GM12878 (cell line): ENCODE measurements around the gene NEK5. TPM values are rescaled to one million over a fixed set of nuclear protein-coding genes. Genes with fewer than 3 reads are reported as not detected.

Experiments
- ATAC-seq: fragments of 200-7000 bp; cut with Tn5 transposase; 3 replicates; pipeline ENCODE4 v1.9.1; 2020; ENCODE audit warnings: mild to moderate bottlenecking, moderate library complexity
- BruUV-seq: library from RNA; stranded (reverse); fragments of 400-500 nt; replicated peaks from 2 replicates; lab custom pipeline; 2021; lab: Mats Ljungman, UMichigan
- CTCF ChIA-PET: fragments of 300-600 bp; sonication (Branson Sonifier 250); formaldehyde crosslinking; extraction: SDS; loops from one replicate; lab custom pipeline; 2021; ENCODE audit warnings: inconsistent platforms; lab: Yijun Ruan, JAX
- POLR2A ChIA-PET: fragments of 350-600 bp; formaldehyde crosslinking; extraction: SDS; loops from one replicate; lab custom pipeline; 2021; ENCODE audit warnings: inconsistent platforms; lab: Charles Lee
- RAD21 ChIA-PET: fragments of 300-600 bp; sonication (Branson Sonifier 250); formaldehyde crosslinking; loops from one replicate; lab custom pipeline; 2023; ENCODE audit warnings: antibody characterized with exemption; ENCODE audit not compliant: unreplicated experiment; lab: Charles Lee
- SMC1A ChIA-PET: fragments of 300-600 bp; sonication (Branson Sonifier 250); formaldehyde crosslinking; loops from one replicate; lab custom pipeline; 2023; ENCODE audit not compliant: unreplicated experiment, uncharacterized antibody; lab: Charles Lee
- DNase-seq: peaks from one replicate; pipeline ENCODE4 v3.0.0-alpha.2; 2011; ENCODE audit warnings: low read depth, low spot score
- FAIRE-seq: peaks from 3 replicates; lab custom pipeline; 2011; peaks lifted over from hg19 to GRCh38; lab: Jason Lieb, UNC
- H2AFZ ChIP-seq: 2 replicates; pipeline ENCODE4 v1.6.0; 2011; ENCODE audit warnings: low read depth, low read length, control low read depth; ENCODE audit not compliant: control insufficient read depth
- H3K27ac ChIP-seq: 2 replicates; pipeline ENCODE4 v1.5.1; 2011; ENCODE audit warnings: control low read depth; ENCODE audit not compliant: control insufficient read depth, insufficient read depth
- H3K27me3 ChIP-seq, 2 experiments: replicated peaks in 1 of 2; 2 replicates each; pipeline versions ENCODE4 v1.6.0 to v1.6.1; 2011; ENCODE audit warnings: low read length in 1 of 2; ENCODE audit not compliant: control insufficient read depth in 2 of 2, insufficient read depth in 2 of 2
- H3K36me3 ChIP-seq, 2 experiments: 2 replicates each; pipeline ENCODE4 v1.5.1; 2011; ENCODE audit warnings: low read length in 1 of 2; ENCODE audit not compliant: control insufficient read depth in 2 of 2, insufficient read depth in 2 of 2
- H3K4me1 ChIP-seq: 2 replicates; pipeline ENCODE4 v1.6.1; 2011; ENCODE audit warnings: mild to moderate bottlenecking, low read length, moderate library complexity, mixed read lengths; ENCODE audit not compliant: control insufficient read depth, insufficient read depth
- H3K4me2 ChIP-seq: 2 replicates; pipeline ENCODE4 v1.6.0; 2011; ENCODE audit warnings: control low read depth; ENCODE audit not compliant: control insufficient read depth, insufficient read depth
- H3K4me3 ChIP-seq: fragments of 200-600 bp; sonication (generic); 2 replicates; pipeline ENCODE4 v1.5.1; 2016
- H3K79me2 ChIP-seq: 2 replicates; pipeline ENCODE4 v1.6.0; 2011; ENCODE audit warnings: low read length; ENCODE audit not compliant: control insufficient read depth, insufficient read depth
- H3K9ac ChIP-seq: 2 replicates; pipeline ENCODE4 v1.8.0; 2011; ENCODE audit warnings: low read length, control low read depth, mixed read lengths; ENCODE audit not compliant: control insufficient read depth, insufficient read depth
- H3K9me3 ChIP-seq: replicated peaks from 3 replicates; pipeline ENCODE4 v1.5.1; 2011; ENCODE audit warnings: mild to moderate bottlenecking, low read length; ENCODE audit not compliant: control insufficient read depth, insufficient read depth
- H4K20me1 ChIP-seq: 2 replicates; pipeline ENCODE4 v1.6.0; 2011; ENCODE audit not compliant: control insufficient read depth, insufficient read depth
- CEBPB ChIP-seq, 2 experiments: fragments of 150-350 bp in 1 of 2; IDR thresholded peaks; 2 replicates each; pipeline ENCODE4 v1.6.1; 2012 to 2014; ENCODE audit warnings: low read depth in 2 of 2, low read length in 2 of 2, borderline replicate concordance in 1 of 2, inconsistent platforms in 1 of 2
- CHD4 ChIP-seq: fragments of 200-600 bp; sonication (generic); IDR thresholded peaks from 2 replicates; pipeline ENCODE4 v1.6.1; 2016; ENCODE audit warnings: mild to moderate bottlenecking
- CREB1 ChIP-seq: IDR thresholded peaks from 2 replicates; pipeline ENCODE4 v1.6.1; 2012; ENCODE audit warnings: low read depth, mild to moderate bottlenecking, inconsistent platforms
- CUX1 ChIP-seq: IDR thresholded peaks from 2 replicates; pipeline ENCODE4 v1.6.1; 2012; ENCODE audit warnings: improper control_type of control experiment, low read depth, low read length; ENCODE audit not compliant: insufficient replicate concordance
- EP300 ChIP-seq, 2 experiments: fragments of 150-350 bp in 1 of 2; IDR thresholded peaks; 2 replicates each; pipeline ENCODE4 v1.6.1; 2011 to 2012; ENCODE audit warnings: low read depth in 2 of 2, low read length in 2 of 2, borderline replicate concordance in 1 of 2, improper control_type of control experiment in 1 of 2, inconsistent platforms in 1 of 2; ENCODE audit not compliant: control insufficient read depth in 1 of 2
- FOXM1 ChIP-seq: IDR thresholded peaks from 2 replicates; pipeline ENCODE4 v1.6.1; 2012; ENCODE audit warnings: low read depth, mild to moderate bottlenecking, inconsistent platforms, low read length, moderate library complexity
- IKZF1 ChIP-seq: fragments of 450-650 bp; conservative IDR thresholded peaks from 2 replicates; pipeline ENCODE4 v1.6.1; 2017; ENCODE audit warnings: antibody characterized with exemption, mild to moderate bottlenecking
- IKZF2 ChIP-seq, 2 experiments: fragments of 450-650 bp; IDR thresholded peaks; 2 replicates each; pipeline ENCODE4 v1.6.1; 2017; ENCODE audit warnings: mild to moderate bottlenecking in 2 of 2, moderate library complexity in 2 of 2
- PBX3 ChIP-seq: IDR thresholded peaks from 2 replicates; pipeline ENCODE4 v1.6.1; 2011; ENCODE audit warnings: mild to moderate bottlenecking, low read depth, low read length, moderate library complexity; ENCODE audit not compliant: insufficient replicate concordance
- RBBP5 ChIP-seq: fragments of 200-600 bp; sonication (generic); conservative IDR thresholded peaks from 2 replicates; pipeline ENCODE4 v1.6.1; 2016
- RCOR1 ChIP-seq: conservative IDR thresholded peaks from 2 replicates; pipeline ENCODE4 v1.6.1; 2012; ENCODE audit warnings: low read depth, low read length, improper control_type of control experiment
- TCF7 ChIP-seq: IDR thresholded peaks from 2 replicates; pipeline ENCODE4 v1.6.1; 2014; ENCODE audit warnings: antibody characterized with exemption, borderline replicate concordance
- WRNIP1 ChIP-seq: IDR thresholded peaks from 2 replicates; pipeline ENCODE4 v1.6.1; 2011; ENCODE audit warnings: low read depth, low read length, improper control_type of control experiment, borderline replicate concordance
- WGBS: methylation state at CpG from one replicate; pipeline ENCODE4 v1.1.6; 2016; ENCODE audit warnings: low lambda C conversion rate; ENCODE audit not compliant: insufficient replicate concordance, insufficient coverage; ENCODE audit errors: missing lambda C conversion rate; 5-methylcytosine and 5-hydroxymethylcytosine counted together
- in situ Hi-C: fragments of 300-500 bp; cut with MboI; formaldehyde crosslinking; loops from 9 replicates; pipeline ENCODE4 v1.14.3; 2018; ENCODE audit warnings: mixed read lengths
- intact Hi-C: fragments of 100-400 bp; cut with micrococcal nuclease; formaldehyde crosslinking; loops from one replicate; pipeline ENCODE4 v1.14.2; 2022; ENCODE audit not compliant: unreplicated experiment
- polyA plus RNA-seq, 11 experiments: library from polyadenylated mRNA; depleted of rRNA in 4 of 11; unstranded in 6 of 11; stranded (reverse) in 5 of 11; fragments of >200 nt; fragmentation: Nextera tagmentation in 4 of 11; fragmentation: Illumina TruSeq in 1 of 11; extraction: Ambion mirVana in 4 of 11; extraction: Trizol in 1 of 11; gene quantifications; 1 replicate in 1 of 11; 2 replicates in 10 of 11; pipeline versions ENCODE4 v1.2.1 to v1.2.3, GENCODE V29; 2011 to 2016; ENCODE audit warnings: inconsistent platforms in 2 of 11, missing spikeins in 2 of 11, low read depth in 1 of 11
- total RNA-seq, 4 experiments: library from RNA; depleted of rRNA in 3 of 4; stranded (reverse); fragments of >200 nt in 3 of 4; fragmentation: Illumina TruSeq in 1 of 4; extraction: Trizol in 1 of 4; gene quantifications; 2 replicates each; pipeline versions ENCODE4 v1.2.1 to v1.2.3, GENCODE V29; 2013 to 2021
- TF ChIP-seq, protein P1 (sequence below): fragments of 450-650 bp; IDR thresholded peaks from 2 replicates; pipeline ENCODE4 v1.6.1; 2016; ENCODE audit warnings: mild to moderate bottlenecking
- TF ChIP-seq, protein P2 (sequence below): fragments of 450-650 bp; IDR thresholded peaks from 2 replicates; pipeline ENCODE4 v1.6.1; 2017; ENCODE audit warnings: mild to moderate bottlenecking, low read depth, inconsistent platforms; ENCODE audit not compliant: poor library complexity, severe bottlenecking

The NEK5 gene
- total and polyA plus RNA-seq, 10 of the 15 experiments (the other 5 are each of a cell fraction or from before 2014, with no cell fraction given), result 0.04 to 0.32 (median 0.20) TPM; not detected in 6

DNA sequence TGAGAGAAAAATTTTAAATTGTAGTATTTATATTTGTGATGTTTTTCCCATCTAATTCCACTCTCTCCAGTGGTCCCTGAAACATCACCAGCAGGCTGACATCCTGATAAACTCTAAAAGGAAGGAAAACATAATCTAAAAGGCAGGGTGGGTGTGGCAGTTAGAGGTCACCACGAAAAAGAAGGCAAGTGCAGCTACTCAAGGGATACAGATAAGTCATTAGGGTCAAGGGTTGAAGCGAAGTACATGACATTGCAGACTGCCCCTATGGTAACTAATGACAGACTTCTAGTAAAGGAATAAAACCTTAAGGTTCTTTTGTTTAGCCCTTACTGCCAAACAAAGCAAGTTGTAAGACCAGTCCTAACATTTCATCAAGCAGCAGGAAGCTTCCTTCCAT lies 36.5 kb upstream of the NEK5 start:
- Histone ChIP-seq H3K4me2 (no peak overlapping the region), H3K27ac (no peak overlapping the region), H3K9ac (no peak overlapping the region), H3K36me3 (peaks cover 0 to 4% of the 10 kb centered on the region in 2 experiments; a peak in 1 of 4 replicates), H4K20me1 (no peaks in the 10 kb centered on the region), H3K9me3 (no peaks in the 10 kb centered on the region), H3K4me1 (no peaks in the 10 kb centered on the region), H3K79me2 (no peaks in the 10 kb centered on the region), H3K4me3 (no peak overlapping the region), H3K27me3 (no peaks in the 10 kb centered on the region), H2AFZ (no peak overlapping the region)
- ATAC-seq (no peak), FAIRE-seq (no peak), DNase-seq (no peak)
- intact Hi-C loops (no loop called here), in situ Hi-C loops (no loop called here)
- CTCF ChIA-PET, result interaction anchor here (0.6 to 1.1 kb wide), 2 partner anchors 23 to 318 kb away, joined by 3 read pairs; no protein-coding TSS in a partner anchor
- RAD21 ChIA-PET, result no interaction called here
- 45% methylated on average over 2 of the region's 2 CpGs for WGBS
- POLR2A ChIA-PET, result no interaction called here
- no peak for TF ChIP-seq CREB1
- no peak for TF ChIP-seq PBX3
- TF ChIP-seq CUX1, result no peak
- no peak for TF ChIP-seq EP300 (IDR thresholded peaks at IDR 0.05; ENCODE audit: borderline replicate concordance in 1 of 2, control insufficient read depth in 1 of 2, low read depth in 2 of 2, low read length in 2 of 2)
- TF ChIP-seq WRNIP1, result no peak
- no peak for TF ChIP-seq RCOR1
- TF ChIP-seq, protein P1, sequence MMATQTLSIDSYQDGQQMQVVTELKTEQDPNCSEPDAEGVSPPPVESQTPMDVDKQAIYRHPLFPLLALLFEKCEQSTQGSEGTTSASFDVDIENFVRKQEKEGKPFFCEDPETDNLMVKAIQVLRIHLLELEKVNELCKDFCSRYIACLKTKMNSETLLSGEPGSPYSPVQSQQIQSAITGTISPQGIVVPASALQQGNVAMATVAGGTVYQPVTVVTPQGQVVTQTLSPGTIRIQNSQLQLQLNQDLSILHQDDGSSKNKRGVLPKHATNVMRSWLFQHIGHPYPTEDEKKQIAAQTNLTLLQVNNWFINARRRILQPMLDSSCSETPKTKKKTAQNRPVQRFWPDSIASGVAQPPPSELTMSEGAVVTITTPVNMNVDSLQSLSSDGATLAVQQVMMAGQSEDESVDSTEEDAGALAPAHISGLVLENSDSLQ, result no peak
- TF ChIP-seq, protein P2, sequence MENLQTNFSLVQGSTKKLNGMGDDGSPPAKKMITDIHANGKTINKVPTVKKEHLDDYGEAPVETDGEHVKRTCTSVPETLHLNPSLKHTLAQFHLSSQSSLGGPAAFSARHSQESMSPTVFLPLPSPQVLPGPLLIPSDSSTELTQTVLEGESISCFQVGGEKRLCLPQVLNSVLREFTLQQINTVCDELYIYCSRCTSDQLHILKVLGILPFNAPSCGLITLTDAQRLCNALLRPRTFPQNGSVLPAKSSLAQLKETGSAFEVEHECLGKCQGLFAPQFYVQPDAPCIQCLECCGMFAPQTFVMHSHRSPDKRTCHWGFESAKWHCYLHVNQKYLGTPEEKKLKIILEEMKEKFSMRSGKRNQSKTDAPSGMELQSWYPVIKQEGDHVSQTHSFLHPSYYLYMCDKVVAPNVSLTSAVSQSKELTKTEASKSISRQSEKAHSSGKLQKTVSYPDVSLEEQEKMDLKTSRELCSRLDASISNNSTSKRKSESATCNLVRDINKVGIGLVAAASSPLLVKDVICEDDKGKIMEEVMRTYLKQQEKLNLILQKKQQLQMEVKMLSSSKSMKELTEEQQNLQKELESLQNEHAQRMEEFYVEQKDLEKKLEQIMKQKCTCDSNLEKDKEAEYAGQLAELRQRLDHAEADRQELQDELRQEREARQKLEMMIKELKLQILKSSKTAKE, result no peak
- no peak for TF ChIP-seq CHD4
- no peak for TF ChIP-seq CEBPB (IDR thresholded peaks at IDR 0.05; ENCODE audit: borderline replicate concordance in 1 of 2, low read depth in 2 of 2, low read length in 2 of 2)
- no peak for TF ChIP-seq FOXM1
- no peak for TF ChIP-seq IKZF1
- no peak for TF ChIP-seq IKZF2 (IDR thresholded peaks at IDR 0.05)
- TF ChIP-seq RBBP5, result no peak
- no peak for TF ChIP-seq TCF7
- SMC1A ChIA-PET, result interaction anchor here (1.3 to 1.7 kb wide), 2 partner anchors 8 to 9 kb away, joined by 3 to 6 read pairs; no protein-coding TSS in a partner anchor
- no TSS peak for BruUV-seq
